Measurements from ENCODE around the gene PRSS33.

Gene PRSS33

DNA sequence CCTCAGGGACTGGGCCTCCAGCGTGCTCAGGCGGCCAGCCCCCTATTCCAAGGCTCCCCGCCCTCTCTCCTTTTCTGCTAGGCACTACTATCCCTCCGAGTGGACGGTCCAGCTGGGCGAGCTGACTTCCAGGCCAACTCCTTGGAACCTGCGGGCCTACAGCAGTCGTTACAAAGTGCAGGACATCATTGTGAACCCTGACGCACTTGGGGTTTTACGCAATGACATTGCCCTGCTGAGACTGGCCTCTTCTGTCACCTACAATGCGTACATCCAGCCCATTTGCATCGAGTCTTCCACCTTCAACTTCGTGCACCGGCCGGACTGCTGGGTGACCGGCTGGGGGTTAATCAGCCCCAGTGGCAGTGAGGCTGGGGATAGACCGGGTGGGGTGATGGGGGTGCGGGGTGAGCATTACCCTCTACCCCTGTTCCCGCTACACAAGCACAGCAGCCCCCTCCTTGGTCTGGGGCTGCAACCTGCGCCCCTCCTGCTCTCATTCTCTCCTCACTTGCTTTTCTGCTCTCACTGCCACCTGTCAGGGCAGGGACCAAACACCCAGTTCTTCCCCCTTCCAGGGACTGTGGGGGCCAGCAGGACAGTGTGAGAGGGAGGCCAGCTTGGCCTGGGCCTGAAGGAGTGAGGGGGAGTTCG lies 12.0 kb upstream of the PRSS33 start:
- no peak for DNase-seq (ENCODE audit: low read depth in 1 of 2, low spot score in 1 of 2)

GRCh38 chr16:2798723-2799204 lies 11.4 kb upstream of the PRSS33 start:
- DNase-seq (ENCODE audit: low read depth in 1 of 2, low spot score in 1 of 2), result no peak

DNA sequence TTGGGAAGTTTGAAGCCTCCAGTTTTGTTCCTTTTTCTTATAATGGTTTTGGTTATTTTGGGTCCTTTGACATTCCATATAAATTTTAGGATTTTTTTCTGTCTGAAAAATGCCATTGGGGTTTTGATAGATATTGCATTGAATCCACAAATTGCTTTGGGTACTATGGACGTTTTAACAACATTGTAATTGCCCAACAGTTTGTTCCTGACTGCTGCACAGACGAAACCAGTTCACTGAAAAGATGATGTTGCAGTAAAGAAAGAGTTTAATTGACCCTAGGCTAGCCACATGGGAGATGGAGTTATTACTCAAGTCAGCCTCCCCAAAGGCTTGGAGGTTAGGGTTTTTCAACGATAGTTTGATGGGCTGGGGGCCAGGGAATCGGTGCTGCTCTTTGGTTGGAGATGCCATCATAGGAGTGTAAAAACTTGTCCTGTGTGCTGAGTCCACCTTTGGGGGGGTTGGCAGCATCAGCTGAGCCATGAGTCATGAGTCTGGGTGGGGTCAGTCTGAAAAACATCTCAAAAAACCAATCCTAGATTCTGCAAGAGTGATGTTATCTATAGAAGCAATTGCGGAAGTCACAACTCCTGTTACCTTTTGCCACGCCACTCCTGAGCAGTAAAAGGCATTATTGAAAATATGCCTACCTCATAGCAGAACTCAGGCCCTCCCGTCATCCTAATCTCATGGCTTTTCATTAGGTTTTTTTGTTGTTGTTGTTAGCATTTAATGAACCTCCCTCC lies 8.2 kb upstream of the PRSS33 start:
- DNase-seq (ENCODE audit: low read depth in 1 of 2, low spot score in 1 of 2), result no peak

- no peak for DNase-seq (ENCODE audit: low read depth in 1 of 2, low spot score in 1 of 2)
Measured at GRCh38 chr16:2792940-2793339, 5.6 kb upstream of the PRSS33 start.

GRCh38 chr16:2791174-2791573 lies 3.8 kb upstream of the PRSS33 start:
- no peak for DNase-seq (ENCODE audit: low read depth in 1 of 2, low spot score in 1 of 2)

DNA sequence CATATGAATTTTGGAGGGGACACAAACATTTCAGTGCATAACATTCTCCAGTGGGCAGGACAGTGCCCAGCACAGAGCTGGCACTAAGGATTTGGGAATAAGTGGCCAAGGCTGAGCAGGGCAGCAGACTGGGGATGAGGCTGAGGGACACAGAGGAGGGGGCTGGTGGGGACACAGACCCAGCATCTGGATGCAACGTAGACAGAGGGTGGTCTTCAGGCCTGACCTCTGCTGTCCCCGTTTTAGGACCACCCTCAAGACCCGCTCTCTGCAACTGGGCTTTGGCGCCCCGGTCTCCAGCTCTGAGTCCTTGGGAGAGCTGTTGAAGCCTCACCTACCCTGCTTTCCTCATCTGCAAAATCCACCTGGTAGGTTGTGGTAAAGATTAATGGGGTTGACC lies 3.3 kb upstream of the PRSS33 start:
- DNase-seq (ENCODE audit: low read depth in 1 of 2, low spot score in 1 of 2), result no peak

- DNase-seq (ENCODE audit: low read depth in 1 of 2, low spot score in 1 of 2), result no peak
Measured at GRCh38 chr16:2787961-2788360, 601 bp upstream of the PRSS33 start.

DNA sequence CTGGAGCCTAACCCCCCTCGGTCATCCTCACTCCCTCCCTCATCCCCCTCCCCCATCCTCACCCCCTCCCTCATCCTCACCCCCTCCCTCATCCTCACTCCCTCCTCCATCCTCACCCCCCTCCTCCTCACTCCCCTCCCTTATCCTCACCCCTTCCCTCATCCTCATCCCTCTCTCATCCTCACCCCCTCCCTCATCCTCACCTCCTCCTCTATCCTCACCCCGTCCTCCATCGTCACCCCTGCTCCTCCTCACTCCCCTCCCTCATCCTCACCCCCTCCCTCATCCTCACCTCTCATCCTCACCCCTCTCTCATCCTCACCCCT lies 571 bp downstream of the PRSS33 start:
- no peak for DNase-seq (ENCODE audit: low read depth in 1 of 2, low spot score in 1 of 2)

DNA sequence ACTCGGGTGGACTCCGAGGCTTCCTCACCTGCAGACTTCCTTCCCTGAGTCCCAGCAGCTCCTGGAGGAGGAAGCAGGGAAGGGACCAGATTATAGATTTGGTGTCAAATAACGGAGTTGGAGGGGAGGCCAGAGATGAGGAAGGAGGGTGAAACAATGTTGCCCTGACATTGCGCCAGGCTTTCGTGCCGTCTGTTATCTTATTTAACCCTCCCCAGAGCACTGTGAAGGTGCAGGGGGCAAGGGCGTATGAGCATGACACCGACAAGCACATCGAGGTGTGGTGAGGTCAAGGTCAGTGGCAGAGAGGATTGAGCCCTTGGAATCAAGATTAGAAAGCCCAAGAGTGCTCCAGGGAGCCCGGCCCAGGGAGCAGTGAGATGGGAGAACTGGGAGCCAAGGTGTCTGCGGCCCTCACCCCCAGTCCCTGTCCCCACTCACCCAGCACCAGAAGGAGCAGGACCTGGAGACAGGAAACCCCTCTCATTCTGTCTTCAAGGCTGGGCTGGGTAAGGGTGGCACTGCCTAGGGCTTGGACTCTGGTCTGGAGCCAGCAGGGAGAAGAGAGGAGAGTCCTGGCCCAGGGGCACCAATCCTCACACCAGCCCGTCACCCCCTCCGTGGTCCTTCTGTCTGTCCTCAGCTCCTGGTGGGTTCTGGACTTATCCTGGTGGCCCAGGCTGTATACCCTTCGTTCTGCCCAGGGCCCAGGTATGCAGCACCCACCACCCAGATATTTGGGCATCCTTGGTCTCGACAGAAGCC lies 1.1 kb downstream of the PRSS33 start:
- no peak for DNase-seq (ENCODE audit: low read depth in 1 of 2, low spot score in 1 of 2)

GRCh38 chr16:2785101-2785991 lies 2.0 kb downstream of the PRSS33 start:
- peak in 1 of 2 donors; percentile 25 for DNase-seq (ENCODE audit: low read depth in 1 of 2, low spot score in 1 of 2)

DNA sequence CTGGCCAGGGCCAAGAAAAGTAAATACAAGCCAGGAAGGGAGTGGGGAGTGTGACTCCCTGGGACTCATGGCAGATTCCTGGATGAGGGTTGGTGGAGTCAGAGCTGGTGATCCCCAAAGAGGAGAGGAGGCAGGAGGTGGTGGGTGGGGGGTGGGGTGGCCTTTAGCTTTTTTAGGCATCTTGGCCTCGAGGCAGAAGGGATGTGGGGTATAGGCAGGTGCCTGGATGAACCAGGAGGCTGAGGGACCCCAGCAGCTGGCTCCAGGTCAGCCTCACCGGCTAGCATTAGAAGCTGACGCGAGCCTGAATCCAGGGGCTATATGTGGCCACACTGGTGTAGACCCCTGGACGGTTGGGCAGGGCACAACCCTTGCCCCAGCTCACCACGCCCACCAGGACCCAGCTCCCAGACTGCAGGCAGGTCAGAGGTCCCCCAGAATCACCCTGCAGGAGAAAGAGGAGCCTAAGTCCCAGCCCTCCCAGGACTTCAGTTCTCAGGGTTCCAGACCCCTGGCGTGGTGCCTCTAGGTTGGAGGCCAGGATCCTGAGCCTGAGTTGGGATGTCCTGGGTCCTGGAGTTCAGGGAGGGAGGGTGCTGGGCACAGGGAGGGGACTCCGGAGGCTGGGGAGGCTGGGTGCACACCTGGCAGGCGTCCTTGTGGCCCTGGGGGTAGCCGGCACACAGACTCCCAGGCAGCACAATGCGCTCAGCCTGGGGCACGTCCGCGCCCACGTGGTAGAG lies 2.8 kb downstream of the PRSS33 start:
- no peak for DNase-seq (ENCODE audit: low read depth in 1 of 2, low spot score in 1 of 2)

DNA sequence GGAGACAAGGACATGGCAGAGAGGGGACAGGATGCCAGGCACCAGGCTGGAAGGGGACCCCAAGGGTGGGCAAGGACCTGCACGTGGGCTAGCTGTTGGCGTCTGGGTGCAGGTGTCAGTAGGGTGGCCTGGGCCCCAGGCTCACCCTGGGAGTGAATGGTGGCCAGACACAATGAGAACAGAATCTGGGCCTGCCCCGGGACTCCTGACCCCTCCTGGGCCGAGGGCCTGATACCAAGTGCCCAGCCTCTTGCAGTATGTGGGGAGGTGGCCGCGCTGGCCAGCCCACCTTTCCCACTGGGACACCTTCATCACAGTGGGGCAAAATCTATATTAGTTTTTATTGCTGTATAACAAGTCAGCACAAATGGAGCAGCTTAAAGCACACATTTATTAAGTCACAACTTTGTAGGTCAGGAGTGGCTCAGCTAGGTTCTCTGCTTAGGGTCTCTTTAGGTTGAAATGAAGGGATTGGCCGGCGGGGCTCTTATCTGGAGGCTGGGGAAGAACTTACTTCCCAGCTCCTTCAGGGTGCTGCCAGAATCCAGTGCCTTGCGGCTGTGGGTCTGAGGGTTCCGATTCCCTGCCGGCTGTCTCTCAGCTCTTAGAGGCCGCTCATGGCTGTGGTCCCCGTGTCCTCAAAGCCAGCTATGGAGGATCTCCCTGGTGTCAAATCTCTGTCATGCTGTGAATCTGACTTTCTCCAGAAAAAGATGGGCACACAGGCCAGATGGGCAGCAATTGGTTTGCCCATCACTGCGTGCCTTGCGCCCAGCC lies 3.6 kb downstream of the PRSS33 start:
- no peak for DNase-seq (ENCODE audit: low read depth in 1 of 2, low spot score in 1 of 2)

- no peak for DNase-seq (ENCODE audit: low read depth in 1 of 2, low spot score in 1 of 2)
Measured at GRCh38 chr16:2782583-2783351, 4.6 kb downstream of the PRSS33 start.

DNA sequence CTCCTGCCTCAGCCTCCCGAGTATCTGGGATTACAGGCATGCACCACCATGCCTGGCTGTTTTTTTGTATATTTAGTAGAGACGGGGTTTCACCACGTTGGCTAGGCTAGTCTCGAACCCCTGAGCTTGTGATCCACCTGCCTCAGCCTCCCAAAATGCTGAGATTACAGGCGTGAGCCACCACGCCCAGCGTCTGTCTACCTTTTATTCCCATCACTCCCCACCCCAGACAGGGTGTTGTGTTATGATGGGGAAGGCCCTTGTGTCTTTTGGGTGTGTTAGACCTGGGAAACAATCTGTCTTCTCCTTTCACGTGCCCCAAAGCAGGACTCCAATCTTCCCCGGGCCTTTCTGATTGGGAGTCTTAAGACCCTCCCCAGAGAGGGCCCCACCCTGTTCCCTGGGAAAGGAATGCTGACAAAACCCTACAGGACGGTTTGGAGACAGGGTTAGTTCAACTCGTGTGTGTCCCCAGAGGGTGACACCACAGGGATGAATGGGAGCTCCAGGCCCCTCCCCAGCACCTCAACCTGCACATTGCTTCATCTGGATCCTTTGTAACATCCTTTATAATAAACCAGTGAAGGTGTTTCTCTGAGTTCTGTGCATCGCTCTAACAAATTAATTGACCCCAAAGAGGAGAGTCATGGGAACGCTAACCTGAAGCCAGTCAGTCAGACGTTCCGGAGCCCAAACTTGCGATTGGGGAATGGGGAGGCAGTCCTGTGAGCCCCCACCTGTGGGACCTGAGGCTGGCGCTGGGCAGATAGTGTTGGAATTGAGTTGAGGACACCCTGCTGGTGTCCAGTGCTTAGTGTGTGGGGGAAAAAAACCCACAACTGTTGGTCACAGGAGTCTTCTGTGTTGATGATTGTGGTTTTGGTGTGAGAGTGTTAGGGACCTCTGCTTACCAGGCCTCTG lies 7.1 kb downstream of the PRSS33 start:
- no peak for DNase-seq (ENCODE audit: low read depth in 1 of 2, low spot score in 1 of 2)

- DNase-seq (ENCODE audit: low read depth in 1 of 2, low spot score in 1 of 2), result no peak
Measured at GRCh38 chr16:2779151-2779920, 8.0 kb downstream of the PRSS33 start.

GRCh38 chr16:2778630-2778958 lies 8.8 kb downstream of the PRSS33 start:
- no peak for DNase-seq (ENCODE audit: low read depth in 1 of 2, low spot score in 1 of 2)

DNA sequence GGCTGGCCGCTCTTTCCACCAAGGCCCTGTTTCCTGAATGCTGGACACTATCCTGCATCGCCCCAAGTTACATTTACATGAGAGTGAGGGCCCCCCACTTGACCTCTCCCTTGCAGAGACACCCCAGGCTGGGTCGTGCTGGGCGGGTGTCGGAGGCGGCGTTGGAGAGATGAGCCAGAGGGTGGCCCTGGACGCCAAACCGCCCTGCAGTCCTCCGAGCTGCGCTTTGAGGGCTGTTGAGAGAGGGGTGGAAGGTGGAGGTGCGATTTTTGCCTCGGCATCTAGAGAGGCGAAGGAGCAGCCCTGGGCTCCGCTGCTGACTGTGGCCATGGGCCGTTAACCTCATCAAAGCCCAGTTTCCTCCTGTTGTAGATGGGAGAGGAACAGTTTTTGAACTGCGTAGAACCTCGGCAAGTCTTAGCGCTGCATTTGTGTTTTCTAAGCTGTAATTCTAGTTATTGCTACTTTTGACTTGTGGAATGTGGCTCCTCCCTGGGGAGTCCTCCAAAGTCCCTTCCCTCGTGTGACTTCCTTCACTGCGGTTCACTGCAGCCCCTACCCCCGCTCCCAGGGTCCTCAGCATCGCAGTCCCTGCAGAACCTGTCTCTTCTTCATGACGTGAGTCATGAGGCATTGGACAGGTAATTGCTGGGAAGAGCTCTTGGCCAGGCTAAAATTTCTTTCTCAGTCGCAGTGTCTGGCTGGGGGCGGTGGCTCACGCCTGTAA lies 9.3 kb downstream of the PRSS33 start:
- DNase-seq (ENCODE audit: low read depth in 1 of 2, low spot score in 1 of 2), result peak in 1 of 2 donors; percentile 25
